HepG2 (cell line): Measurements from ENCODE around the gene ZNF644. TPM values are rescaled to one million over a fixed set of nuclear protein-coding genes. Genes with fewer than 3 reads are reported as not detected.

ENCODE experiments used
- DR1 ChIP-seq: sonication (generic); formaldehyde crosslinking; IDR thresholded peaks from 2 replicates; pipeline ENCODE4 v1.8.0; 2021; ENCODE audit warnings: mild to moderate bottlenecking, missing genetic modification reagents, inconsistent platforms
- FOXA1 ChIP-seq, 2 experiments: fragments of 450-650 bp in 1 of 2; sonication (generic) in 1 of 2; formaldehyde crosslinking in 1 of 2; IDR thresholded peaks; 2 replicates each; pipeline versions ENCODE4 v1.4.0 to v1.6.1; 2016 to 2020; ENCODE audit warnings: missing genetic modification reagents in 1 of 2
- KLF9 ChIP-seq: IDR thresholded peaks from 2 replicates; pipeline ENCODE4 v1.6.1; 2016; ENCODE audit warnings: low read depth
- MED13 ChIP-seq: sonication (generic); formaldehyde crosslinking; IDR thresholded peaks from 2 replicates; pipeline ENCODE4 v1.5.0; 2020; ENCODE audit warnings: missing genetic modification reagents
- NCOA2 ChIP-seq: sonication (generic); formaldehyde crosslinking; IDR thresholded peaks from 2 replicates; pipeline ENCODE4 v1.8.0; 2022; ENCODE audit warnings: inconsistent platforms
- RARG ChIP-seq: sonication (generic); formaldehyde crosslinking; IDR thresholded peaks from 2 replicates; pipeline ENCODE4 v1.4.0; 2020; ENCODE audit warnings: low read depth, mild to moderate bottlenecking, missing genetic modification reagents
- SNAPC2 ChIP-seq: sonication (generic); formaldehyde crosslinking; IDR thresholded peaks from 2 replicates; pipeline ENCODE4 v1.8.1; 2022; ENCODE audit warnings: mild to moderate bottlenecking, missing genetic modification reagents
- SSRP1 ChIP-seq: IDR thresholded peaks from 2 replicates; pipeline ENCODE4 v1.6.1; 2016; ENCODE audit warnings: control low read depth
- ZNF143 ChIP-seq: sonication (generic); formaldehyde crosslinking; IDR thresholded peaks from 2 replicates; pipeline ENCODE4 v1.4.0; 2020; ENCODE audit warnings: missing genetic modification reagents
- ZNF317 ChIP-seq: sonication (generic); formaldehyde crosslinking; IDR thresholded peaks from 2 replicates; pipeline ENCODE4 v1.5.0; 2020; ENCODE audit warnings: mild to moderate bottlenecking, missing genetic modification reagents
- ZNF589 ChIP-seq: sonication (generic); formaldehyde crosslinking; conservative IDR thresholded peaks from 2 replicates; pipeline ENCODE4 v1.8.0; 2022; ENCODE audit warnings: mild to moderate bottlenecking, moderate library complexity, missing genetic modification reagents
- polyA plus RNA-seq, 8 experiments: library from polyadenylated mRNA; depleted of rRNA in 3 of 8; stranded (reverse) in 7 of 8; unstranded in 1 of 8; fragments of >200 nt; fragmentation: Illumina TruSeq in 4 of 8; extraction: Trizol in 4 of 8; gene quantifications; 2 replicates each; pipeline versions ENCODE4 v1.2.1 to v1.2.3, GENCODE V29; 2011 to 2016; ENCODE audit warnings: low read depth in 4 of 8, missing spikeins in 1 of 8, mixed read lengths in 1 of 8; ENCODE audit not compliant: insufficient read depth in 1 of 8
- total RNA-seq, 5 experiments: library from RNA; depleted of rRNA; stranded (reverse); fragments of >200 nt; fragmentation: Illumina TruSeq; extraction: Trizol; gene quantifications; 2 replicates each; pipeline ENCODE4 v1.2.3, GENCODE V29; 2016; ENCODE audit warnings: low read depth in 1 of 5
- TF ChIP-seq, protein P1 (sequence below): sonication (generic); formaldehyde crosslinking; IDR thresholded peaks from 2 replicates; pipeline ENCODE4 v1.4.0; 2020; ENCODE audit warnings: mild to moderate bottlenecking, missing genetic modification reagents
- TF ChIP-seq, protein P2 (sequence below): sonication (generic); formaldehyde crosslinking; IDR thresholded peaks from 2 replicates; pipeline ENCODE4 v1.4.0; 2020; ENCODE audit warnings: missing genetic modification reagents, borderline replicate concordance
- TF ChIP-seq, protein P3 (sequence below): IDR thresholded peaks from 2 replicates; pipeline ENCODE4 v1.6.1; 2012; ENCODE audit warnings: low read length, improper control_type of control experiment
- TF ChIP-seq, protein P4 (sequence below): sonication (generic); formaldehyde crosslinking; IDR thresholded peaks from 2 replicates; pipeline ENCODE4 v1.5.0; 2020; ENCODE audit warnings: missing genetic modification reagents

ZNF644 gene
- total and polyA plus RNA-seq, 2 of the 13 experiments (the other 11 are each of a cell fraction or from before 2014, with no cell fraction given) = 17.7 to 51.7 TPM

DNA sequence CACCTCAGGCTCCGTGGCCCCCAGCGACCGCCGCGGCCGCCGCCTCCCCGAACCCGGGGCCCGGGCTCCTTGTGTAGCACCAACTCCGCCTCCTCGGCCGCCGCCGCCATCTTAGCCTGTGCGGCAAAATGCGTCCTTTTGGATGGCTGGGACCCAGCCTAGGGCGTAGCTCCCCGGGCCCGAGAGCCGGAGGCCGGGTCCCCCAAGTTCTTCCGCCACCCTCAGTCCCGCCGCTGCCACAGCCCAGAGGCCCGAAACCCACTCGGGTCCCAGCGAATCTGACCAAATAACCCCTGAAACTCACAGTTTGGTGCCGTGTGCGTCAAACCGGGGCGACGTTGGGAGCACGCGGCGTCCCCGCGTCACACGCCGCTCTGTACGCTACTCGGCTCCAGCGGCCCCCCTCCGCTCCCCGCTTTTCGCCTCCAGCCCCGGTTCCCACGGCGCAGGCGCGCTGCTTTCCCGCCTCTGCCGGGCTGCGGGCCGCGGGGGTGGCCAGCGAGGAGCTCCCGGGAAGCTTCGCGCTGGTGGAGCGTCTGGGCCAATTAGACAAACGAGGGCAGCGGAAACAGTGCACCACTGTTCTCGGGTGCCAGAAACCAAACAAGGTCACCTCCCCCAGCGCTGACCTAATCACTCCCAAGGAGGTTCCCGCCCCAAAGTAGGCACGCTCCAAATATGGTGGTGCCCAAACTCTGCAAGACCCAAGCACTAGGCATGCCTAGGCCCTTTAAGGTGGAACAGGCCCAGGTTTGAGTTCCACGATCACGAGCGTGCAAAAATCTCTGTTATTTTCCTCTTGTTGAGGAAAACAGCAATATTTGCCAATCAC is at the start of gene ZNF644 (continued):
- TF ChIP-seq, protein P1, sequence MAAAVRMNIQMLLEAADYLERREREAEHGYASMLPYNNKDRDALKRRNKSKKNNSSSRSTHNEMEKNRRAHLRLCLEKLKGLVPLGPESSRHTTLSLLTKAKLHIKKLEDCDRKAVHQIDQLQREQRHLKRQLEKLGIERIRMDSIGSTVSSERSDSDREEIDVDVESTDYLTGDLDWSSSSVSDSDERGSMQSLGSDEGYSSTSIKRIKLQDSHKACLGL (CRISPR knock-in tag) = peak; percentile 83
- TF ChIP-seq KLF9 (CRISPR knock-in tag) (no peak; the same call in 1 of the 2 replicates), ZNF589 (CRISPR knock-in tag) (peak; percentile 89; the same call in 1 of the 2 replicates), FOXA1 (IDR thresholded peaks at IDR 0.05) (no peak), FOXA1 (CRISPR knock-in tag; IDR thresholded peaks at IDR 0.05) (peak; percentile 36; the same call in 1 of the 2 replicates), RARG (CRISPR knock-in tag) (0 out of 2 replicates have a peak, but pooled peaks have one; percentile 35), SNAPC2 (peak; percentile 87), MED13 (CRISPR knock-in tag) (peak; percentile 81), ZNF143 (CRISPR knock-in tag) (peak; percentile 79), DR1 (CRISPR knock-in tag) (0 out of 2 replicates have a peak, but pooled peaks have one; percentile 42), SSRP1 (CRISPR knock-in tag) (no peak), NCOA2 (CRISPR knock-in tag) (0 out of 2 replicates have a peak, but pooled peaks have one; percentile 41), ZNF317 (CRISPR knock-in tag) (peak; percentile 70; the same call in 1 of the 2 replicates)
- TF ChIP-seq, protein P2, sequence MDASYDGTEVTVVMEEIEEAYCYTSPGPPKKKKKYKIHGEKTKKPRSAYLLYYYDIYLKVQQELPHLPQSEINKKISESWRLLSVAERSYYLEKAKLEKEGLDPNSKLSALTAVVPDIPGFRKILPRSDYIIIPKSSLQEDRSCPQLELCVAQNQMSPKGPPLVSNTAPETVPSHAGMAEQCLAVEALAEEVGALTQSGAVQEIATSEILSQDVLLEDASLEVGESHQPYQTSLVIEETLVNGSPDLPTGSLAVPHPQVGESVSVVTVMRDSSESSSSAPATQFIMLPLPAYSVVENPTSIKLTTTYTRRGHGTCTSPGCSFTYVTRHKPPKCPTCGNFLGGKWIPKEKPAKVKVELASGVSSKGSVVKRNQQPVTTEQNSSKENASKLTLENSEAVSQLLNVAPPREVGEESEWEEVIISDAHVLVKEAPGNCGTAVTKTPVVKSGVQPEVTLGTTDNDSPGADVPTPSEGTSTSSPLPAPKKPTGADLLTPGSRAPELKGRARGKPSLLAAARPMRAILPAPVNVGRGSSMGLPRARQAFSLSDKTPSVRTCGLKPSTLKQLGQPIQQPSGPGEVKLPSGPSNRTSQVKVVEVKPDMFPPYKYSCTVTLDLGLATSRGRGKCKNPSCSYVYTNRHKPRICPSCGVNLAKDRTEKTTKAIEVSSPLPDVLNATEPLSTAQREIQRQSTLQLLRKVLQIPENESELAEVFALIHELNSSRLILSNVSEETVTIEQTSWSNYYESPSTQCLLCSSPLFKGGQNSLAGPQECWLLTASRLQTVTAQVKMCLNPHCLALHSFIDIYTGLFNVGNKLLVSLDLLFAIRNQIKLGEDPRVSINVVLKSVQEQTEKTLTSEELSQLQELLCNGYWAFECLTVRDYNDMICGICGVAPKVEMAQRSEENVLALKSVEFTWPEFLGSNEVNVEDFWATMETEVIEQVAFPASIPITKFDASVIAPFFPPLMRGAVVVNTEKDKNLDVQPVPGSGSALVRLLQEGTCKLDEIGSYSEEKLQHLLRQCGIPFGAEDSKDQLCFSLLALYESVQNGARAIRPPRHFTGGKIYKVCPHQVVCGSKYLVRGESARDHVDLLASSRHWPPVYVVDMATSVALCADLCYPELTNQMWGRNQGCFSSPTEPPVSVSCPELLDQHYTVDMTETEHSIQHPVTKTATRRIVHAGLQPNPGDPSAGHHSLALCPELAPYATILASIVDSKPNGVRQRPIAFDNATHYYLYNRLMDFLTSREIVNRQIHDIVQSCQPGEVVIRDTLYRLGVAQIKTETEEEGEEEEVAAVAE (CRISPR knock-in tag) = peak; percentile 36; the same call in 1 of the 2 replicates
- TF ChIP-seq, protein P3, sequence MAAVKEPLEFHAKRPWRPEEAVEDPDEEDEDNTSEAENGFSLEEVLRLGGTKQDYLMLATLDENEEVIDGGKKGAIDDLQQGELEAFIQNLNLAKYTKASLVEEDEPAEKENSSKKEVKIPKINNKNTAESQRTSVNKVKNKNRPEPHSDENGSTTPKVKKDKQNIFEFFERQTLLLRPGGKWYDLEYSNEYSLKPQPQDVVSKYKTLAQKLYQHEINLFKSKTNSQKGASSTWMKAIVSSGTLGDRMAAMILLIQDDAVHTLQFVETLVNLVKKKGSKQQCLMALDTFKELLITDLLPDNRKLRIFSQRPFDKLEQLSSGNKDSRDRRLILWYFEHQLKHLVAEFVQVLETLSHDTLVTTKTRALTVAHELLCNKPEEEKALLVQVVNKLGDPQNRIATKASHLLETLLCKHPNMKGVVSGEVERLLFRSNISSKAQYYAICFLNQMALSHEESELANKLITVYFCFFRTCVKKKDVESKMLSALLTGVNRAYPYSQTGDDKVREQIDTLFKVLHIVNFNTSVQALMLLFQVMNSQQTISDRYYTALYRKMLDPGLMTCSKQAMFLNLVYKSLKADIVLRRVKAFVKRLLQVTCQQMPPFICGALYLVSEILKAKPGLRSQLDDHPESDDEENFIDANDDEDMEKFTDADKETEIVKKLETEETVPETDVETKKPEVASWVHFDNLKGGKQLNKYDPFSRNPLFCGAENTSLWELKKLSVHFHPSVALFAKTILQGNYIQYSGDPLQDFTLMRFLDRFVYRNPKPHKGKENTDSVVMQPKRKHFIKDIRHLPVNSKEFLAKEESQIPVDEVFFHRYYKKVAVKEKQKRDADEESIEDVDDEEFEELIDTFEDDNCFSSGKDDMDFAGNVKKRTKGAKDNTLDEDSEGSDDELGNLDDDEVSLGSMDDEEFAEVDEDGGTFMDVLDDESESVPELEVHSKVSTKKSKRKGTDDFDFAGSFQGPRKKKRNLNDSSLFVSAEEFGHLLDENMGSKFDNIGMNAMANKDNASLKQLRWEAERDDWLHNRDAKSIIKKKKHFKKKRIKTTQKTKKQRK = no peak
- TF ChIP-seq, protein P4, sequence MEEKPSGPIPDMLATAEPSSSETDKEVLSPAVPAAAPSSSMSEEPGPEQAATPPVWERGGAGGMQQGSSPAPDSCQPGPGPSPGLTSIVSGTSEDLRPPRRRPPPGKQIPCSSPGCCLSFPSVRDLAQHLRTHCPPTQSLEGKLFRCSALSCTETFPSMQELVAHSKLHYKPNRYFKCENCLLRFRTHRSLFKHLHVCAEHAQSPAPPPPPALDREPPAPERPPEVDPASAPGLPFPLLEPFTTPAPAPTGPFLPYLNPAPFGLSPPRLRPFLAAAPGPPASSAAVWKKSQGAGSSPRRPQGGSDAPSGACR (CRISPR knock-in tag) = peak; percentile 56; the same call in 1 of the 2 replicates
